K562 (cell line): ENCODE data around the gene TTLL10. TPM values are rescaled to one million over a fixed set of nuclear protein-coding genes. Genes with fewer than 3 reads are reported as not detected.

Source experiments
- CBX5 ChIP-seq: IDR thresholded peaks from 2 replicates; pipeline ENCODE4 v1.6.1; 2014; ENCODE audit warnings: low read depth, borderline replicate concordance
- CHD7 ChIP-seq: fragments of 200-600 bp; sonication (generic); IDR thresholded peaks from one replicate; pipeline ENCODE4 v1.6.1; 2012; ENCODE audit warnings: mild to moderate bottlenecking, low read depth, low read length, inconsistent platforms
- CREB1 ChIP-seq, 2 experiments: sonication (generic) in 1 of 2; formaldehyde crosslinking in 1 of 2; IDR thresholded peaks; 2 replicates each; pipeline versions ENCODE4 v1.6.1 to v1.8.0; 2012 to 2022; ENCODE audit warnings: inconsistent platforms in 1 of 2, mild to moderate bottlenecking in 1 of 2, missing genetic modification reagents in 1 of 2, moderate library complexity in 1 of 2
- DEAF1 ChIP-seq: fragments of 450-650 bp; formaldehyde crosslinking; IDR thresholded peaks from 2 replicates; pipeline ENCODE4 v1.4.0; 2020; ENCODE audit warnings: mild to moderate bottlenecking, moderate library complexity
- DMBX1 ChIP-seq: fragments of 250-450 bp; sonication (Bioruptor Pico); IDR thresholded peaks from 2 replicates; pipeline ENCODE4 v1.8.0; 2022; ENCODE audit warnings: inconsistent platforms, mild to moderate bottlenecking, moderate library complexity, borderline replicate concordance
- GTF2A2 ChIP-seq: IDR thresholded peaks from 2 replicates; pipeline ENCODE4 v1.6.1; 2016; ENCODE audit warnings: mild to moderate bottlenecking, missing genetic modification characterization, missing compliant biosample characterization
- JUN ChIP-seq, 2 experiments: sonication (generic) in 1 of 2; formaldehyde crosslinking in 1 of 2; IDR thresholded peaks; 2 replicates each; pipeline versions ENCODE4 v1.6.1 to v1.8.0; 2012 to 2022; ENCODE audit warnings: borderline replicate concordance in 2 of 2, mild to moderate bottlenecking in 2 of 2, improper control_type of control experiment in 1 of 2, low read depth in 1 of 2, low read length in 1 of 2, missing genetic modification reagents in 1 of 2
- PCBP1 ChIP-seq: fragments of 200-400 bp; formaldehyde crosslinking; IDR thresholded peaks from 2 replicates; pipeline ENCODE4 v1.6.1; 2018; ENCODE audit warnings: mild to moderate bottlenecking, low read depth, low read length; ENCODE audit not compliant: poor library complexity, severe bottlenecking
- RCOR1 ChIP-seq, 2 experiments: IDR thresholded peaks; 2 replicates each; pipeline ENCODE4 v1.6.1; 2012; ENCODE audit warnings: low read depth in 2 of 2, low read length in 2 of 2, borderline replicate concordance in 1 of 2, improper control_type of control experiment in 1 of 2
- SIRT6 ChIP-seq: IDR thresholded peaks from one replicate; pipeline ENCODE4 v1.6.1; 2012; ENCODE audit warnings: low read depth, mild to moderate bottlenecking, control low read depth, inconsistent platforms, low read length, moderate library complexity
- TAF9B ChIP-seq: fragments of 450-650 bp; IDR thresholded peaks from 2 replicates; pipeline ENCODE4 v1.6.1; 2018; ENCODE audit warnings: mild to moderate bottlenecking; ENCODE audit not compliant: partially characterized antibody
- ZNF274 ChIP-seq: IDR thresholded peaks from 2 replicates; pipeline ENCODE4 v1.6.1; 2011; ENCODE audit warnings: low read depth, mild to moderate bottlenecking, low read length, moderate library complexity, borderline replicate concordance
- ZNF699 ChIP-seq: fragments of 250-450 bp; sonication (Bioruptor Pico); IDR thresholded peaks from 2 replicates; pipeline ENCODE4 v1.8.0; 2021; ENCODE audit warnings: mild to moderate bottlenecking, moderate library complexity; ENCODE audit not compliant: insufficient replicate concordance
- ZNF766 ChIP-seq: fragments of 200-800 bp; sonication (Bioruptor generic); conservative IDR thresholded peaks from 2 replicates; pipeline ENCODE4 v1.6.1; 2016; ENCODE audit warnings: missing genetic modification characterization, missing compliant biosample characterization
- polyA plus RNA-seq, 8 experiments: library from polyadenylated mRNA; depleted of rRNA in 4 of 8; stranded (reverse) in 5 of 8; unstranded in 3 of 8; fragments of >200 nt; fragmentation: Nextera tagmentation in 2 of 8; fragmentation: Illumina TruSeq in 1 of 8; extraction: Ambion mirVana in 2 of 8; extraction: Trizol in 1 of 8; gene quantifications; 2 replicates each; pipeline versions ENCODE4 v1.2.1 to v1.2.3, GENCODE V29; 2011 to 2014; ENCODE audit warnings: inconsistent platforms in 1 of 8, missing spikeins in 1 of 8
- total RNA-seq, 7 experiments: library from RNA; depleted of rRNA in 6 of 7; stranded (reverse); fragments of >200 nt in 6 of 7; fragmentation: Illumina TruSeq in 2 of 7; extraction: Trizol in 2 of 7; gene quantifications; 2 replicates each; pipeline versions ENCODE4 v1.2.1 to v1.2.3, GENCODE V29; 2011 to 2021; ENCODE audit warnings: low replicate concordance in 1 of 7

Gene TTLL10
- total and polyA plus RNA-seq, 9 of the 15 experiments (the other 6 are each of a cell fraction or from before 2014, with no cell fraction given) = not detected

- no peak for TF ChIP-seq CHD7
- no peak for TF ChIP-seq CBX5
- no peak; the same call in 1 of the 2 replicates for TF ChIP-seq GTF2A2 (tag)
- no peak for TF ChIP-seq DMBX1 (CRISPR knock-in tag)
- TF ChIP-seq ZNF766 (CRISPR knock-in tag) = no peak
- TF ChIP-seq PCBP1 = no peak
- no peak for TF ChIP-seq JUN (IDR thresholded peaks at IDR 0.05; ENCODE audit: borderline replicate concordance, low read depth, low read length)
- 0 out of 2 replicates have a peak, but pooled peaks have one; percentile 20 for TF ChIP-seq JUN (CRISPR knock-in tag; IDR thresholded peaks at IDR 0.05; ENCODE audit: borderline replicate concordance)
- peak in 1 of 2 experiments; percentile 61; a peak in 1 of 4 replicates for TF ChIP-seq RCOR1 (IDR thresholded peaks at IDR 0.05; ENCODE audit: borderline replicate concordance in 1 of 2, low read depth in 2 of 2, low read length in 2 of 2)
- no peak for TF ChIP-seq SIRT6
- no peak for TF ChIP-seq TAF9B
- TF ChIP-seq CREB1 (IDR thresholded peaks at IDR 0.05) = no peak
- TF ChIP-seq CREB1 (CRISPR knock-in tag; IDR thresholded peaks at IDR 0.05) = 0 out of 2 replicates have a peak, but pooled peaks have one; percentile 57
- TF ChIP-seq ZNF699 (CRISPR knock-in tag) = no peak
- no peak for TF ChIP-seq ZNF274
- no peak for TF ChIP-seq DEAF1 (CRISPR knock-in tag)
These were observed 16.2 kb upstream of the TTLL10 start (continued) for GRCh38 chr1:1157426-1157913.
